B cell (primary cell): Measurements from ENCODE around the gene TPCN2. TPM values are rescaled to one million over a fixed set of nuclear protein-coding genes. Genes with fewer than 3 reads are reported as not detected.

Source experiments
- ATAC-seq: fragments of 200-7000 bp; cut with Tn5 transposase; one replicate; pipeline ENCODE4 v1.10.0; 2021; ENCODE audit warnings: low read depth, mild to moderate bottlenecking, moderate number of reproducible peaks, moderate library complexity
- CTCF ChIA-PET: fragments of 350-600 bp; sonication (Branson Sonifier 250); formaldehyde crosslinking; loops from one replicate; lab custom pipeline; 2021; ENCODE audit warnings: antibody characterized with exemption, inconsistent platforms; lab: Charles Lee
- POLR2A ChIA-PET: fragments of 350-600 bp; sonication (Branson Sonifier 250); formaldehyde crosslinking; loops from one replicate; lab custom pipeline; 2021; ENCODE audit warnings: antibody characterized with exemption; lab: Charles Lee
- DNase-seq: peaks from one replicate; pipeline ENCODE4 v3.0.0; 2013
- H2AFZ ChIP-seq: 2 replicates; pipeline ENCODE4 v1.6.1; 2012; ENCODE audit warnings: mild to moderate bottlenecking, low read depth, low read length; ENCODE audit not compliant: insufficient read depth, poor library complexity, severe bottlenecking
- H3K27ac ChIP-seq, 2 donors: 1 replicate in 1 of 2; 2 replicates in 1 of 2; pipeline ENCODE4 v1.5.1; 2012 to 2013; ENCODE audit warnings: low read length in 2 of 2, mild to moderate bottlenecking in 2 of 2, moderate library complexity in 1 of 2
- H3K27me3 ChIP-seq, 4 experiments: fragments of 200-600 bp in 1 of 4; sonication (generic) in 1 of 4; replicated peaks in 1 of 4; 1 replicate in 2 of 4; 2 replicates in 2 of 4; pipeline versions ENCODE4 v1.6.1 to v1.7.0; 2013 to 2016; ENCODE audit warnings: low read length in 3 of 4, mild to moderate bottlenecking in 2 of 4, mixed read lengths in 1 of 4, moderate library complexity in 1 of 4; ENCODE audit not compliant: insufficient read depth in 4 of 4, control insufficient read depth in 3 of 4; ENCODE audit errors: control extremely low read depth in 1 of 4
- H3K36me3 ChIP-seq, 2 experiments: replicated peaks in 1 of 2; 1 replicate in 1 of 2; 2 replicates in 1 of 2; pipeline versions ENCODE4 v1.6.1 to v1.7.1; 2013; ENCODE audit warnings: low read length in 1 of 2; ENCODE audit not compliant: insufficient read depth in 2 of 2, control insufficient read depth in 1 of 2; ENCODE audit errors: control extremely low read depth in 1 of 2, extremely low read depth in 1 of 2
- H3K4me1 ChIP-seq, 2 donors: fragments of 200-600 bp in 1 of 2; sonication (generic) in 1 of 2; 1 replicate in 1 of 2; 2 replicates in 1 of 2; pipeline versions ENCODE4 v1.5.1 to v1.6.1; 2013 to 2017; ENCODE audit warnings: low read length in 2 of 2; ENCODE audit not compliant: control insufficient read depth in 2 of 2, insufficient read depth in 2 of 2
- H3K4me2 ChIP-seq: replicated peaks from 2 replicates; pipeline ENCODE3; 2012; ENCODE audit warnings: mild to moderate bottlenecking, low read depth, low read length; ENCODE audit not compliant: poor library complexity, severe bottlenecking
- H3K4me3 ChIP-seq, 5 experiments: fragments of 200-600 bp in 1 of 5; sonication (generic) in 1 of 5; 1 replicate in 3 of 5; 2 replicates in 2 of 5; pipeline versions ENCODE4 v1.5.1 to v1.7.0; 2011 to 2016; ENCODE audit warnings: low read length in 4 of 5, mild to moderate bottlenecking in 4 of 5, low read depth in 2 of 5, control low read depth in 1 of 5, moderate library complexity in 1 of 5; ENCODE audit not compliant: insufficient read depth in 1 of 5; ENCODE audit errors: control extremely low read depth in 1 of 5, extremely low read depth in 1 of 5
- H3K79me2 ChIP-seq: fragments of 200-600 bp; sonication (generic); one replicate; pipeline ENCODE4 v1.6.0; 2016; ENCODE audit warnings: low read length; ENCODE audit not compliant: control insufficient read depth, insufficient read depth
- H3K9ac ChIP-seq: fragments of 200-600 bp; sonication (generic); 2 replicates; pipeline ENCODE4 v1.6.1; 2017; ENCODE audit warnings: mild to moderate bottlenecking, low read length, moderate library complexity
- H3K9me3 ChIP-seq, 3 donors: one replicate each; pipeline versions ENCODE4 v1.6.1 to v1.7.1; 2013; ENCODE audit warnings: low read length in 2 of 3; ENCODE audit not compliant: control insufficient read depth in 2 of 3, insufficient read depth in 1 of 3; ENCODE audit errors: control extremely low read depth in 1 of 3
- H4K20me1 ChIP-seq: 2 replicates; pipeline ENCODE4 v1.6.0; 2012; ENCODE audit warnings: mild to moderate bottlenecking, low read length; ENCODE audit not compliant: insufficient read depth, control insufficient read depth, poor library complexity, severe bottlenecking
- H3K27ac Mint-ChIP-seq: one replicate; pipeline ENCODE4 v1.8.0; 2021; ENCODE audit warnings: mixed read lengths
- H3K27me3 Mint-ChIP-seq: one replicate; pipeline ENCODE4 v1.8.0; 2021; ENCODE audit warnings: mixed read lengths
- H3K4me1 Mint-ChIP-seq: one replicate; pipeline ENCODE4 v1.8.0; 2021; ENCODE audit warnings: mixed read lengths
- H3K4me3 Mint-ChIP-seq: one replicate; pipeline ENCODE4 v1.8.0; 2021; ENCODE audit warnings: mixed read lengths
- H3K9me3 Mint-ChIP-seq: one replicate; pipeline ENCODE4 v1.8.0; 2022; ENCODE audit warnings: mixed read lengths; ENCODE audit not compliant: insufficient read depth
- CTCF ChIP-seq: fragments of 200-600 bp; IDR thresholded peaks from one replicate; pipeline ENCODE4 v1.8.0; 2022; ENCODE audit warnings: antibody characterized with exemption, mild to moderate bottlenecking
- EZH2 ChIP-seq: IDR thresholded peaks from 2 replicates; pipeline ENCODE4 v1.6.1; 2012; ENCODE audit warnings: borderline replicate concordance, low read depth, mild to moderate bottlenecking, moderate library complexity, low read length; ENCODE audit not compliant: insufficient read depth, poor library complexity, severe bottlenecking
- WGBS: methylation state at CpG from one replicate; pipeline ENCODE4 v1.1.5; 2013; ENCODE audit warnings: missing lambda C conversion rate; ENCODE audit not compliant: insufficient coverage; 5-methylcytosine and 5-hydroxymethylcytosine counted together
- intact Hi-C: fragments of 100-400 bp; cut with micrococcal nuclease; formaldehyde crosslinking; loops from one replicate; pipeline ENCODE4 v1.10.0; 2022
- polyA plus RNA-seq: library from polyadenylated mRNA; depleted of rRNA; stranded (reverse); fragments of >200 nt; gene quantifications from 2 replicates; pipeline ENCODE4 v1.2.3, GENCODE V29; 2012
- total RNA-seq, 2 donors: library from RNA; stranded (reverse); fragments of 120-200 nt in 1 of 2; gene quantifications; 1 replicate in 1 of 2; 2 replicates in 1 of 2; pipeline versions ENCODE4 v1.2.3 to v1.2.4, GENCODE V29; 2013 to 2022

Gene TPCN2
- total and polyA plus RNA-seq, 2 donors (not counting 1 experiment from before 2014, with no cell fraction given) = 16.8 to 71.4 TPM

GRCh38 chr11:69027704-69028372, 20.9 kb upstream of the TPCN2 start:
- Histone ChIP-seq H3K36me3 (no peaks in the 10 kb centered on the region), H3K4me3 (no peak overlapping the region), H3K4me2 (no peak overlapping the region), H3K27ac (no peak overlapping the region), H4K20me1 (no peaks in the 10 kb centered on the region), H3K27me3 (no peaks in the 10 kb centered on the region), H3K9ac (no peak overlapping the region), H3K9me3 (no peaks in the 10 kb centered on the region), H3K79me2 (no peaks in the 10 kb centered on the region), H3K4me1 (no peaks in the 10 kb centered on the region), H2AFZ (no peak overlapping the region)
- ChIA-PET POLR2A (no interaction called here), CTCF (interaction anchor here (0.9 kb wide), 1 partner anchor 642 kb away, joined by 3 read pairs; no protein-coding TSS in a partner anchor)
- WGBS = 66% methylated on average over 3 of the region's 9 CpGs
- Mint-ChIP-seq H3K4me3 (no peak overlapping the region), H3K9me3 (no peaks in the 10 kb centered on the region), H3K27me3 (peaks cover 5% of the 10 kb centered on the region), H3K27ac (no peak overlapping the region), H3K4me1 (no peaks in the 10 kb centered on the region)
- TF ChIP-seq EZH2 = no peak
- no peak for TF ChIP-seq CTCF
- ATAC-seq (no peak), DNase-seq (no peak)
- intact Hi-C loops = no loop called here

- Histone ChIP-seq H3K9me3 (no peaks in the 10 kb centered on the region), H3K27ac (no peak overlapping the region), H3K4me2 (no peak overlapping the region), H3K4me3 (no peak overlapping the region), H4K20me1 (no peaks in the 10 kb centered on the region), H3K27me3 (no peaks in the 10 kb centered on the region), H3K9ac (no peak overlapping the region), H3K4me1 (no peaks in the 10 kb centered on the region), H3K79me2 (no peaks in the 10 kb centered on the region), H3K36me3 (no peaks in the 10 kb centered on the region), H2AFZ (no peak overlapping the region)
- no peak overlapping the region for H3K4me3 Mint-ChIP-seq
- POLR2A ChIA-PET = no interaction called here
- H3K4me1 Mint-ChIP-seq = no peaks in the 10 kb centered on the region
- DNase-seq (no peak), ATAC-seq (no peak)
- H3K9me3 Mint-ChIP-seq = no peaks in the 10 kb centered on the region
- WGBS = 95% methylated on average over 4 of the region's 6 CpGs
- H3K27me3 Mint-ChIP-seq = peaks cover 10% of the 10 kb centered on the region
- CTCF ChIA-PET = no interaction called here
- intact Hi-C loops = no loop called here
- H3K27ac Mint-ChIP-seq = no peak overlapping the region
- no peak for TF ChIP-seq EZH2
- no peak for TF ChIP-seq CTCF
Observed at GRCh38 chr11:69030301-69030700, 18.4 kb upstream of the TPCN2 start.
